Mesothelial cell of epicardium (in vitro differentiated cells): ENCODE measurements around the gene TBC1D22A. TPM values are rescaled to one million over a fixed set of nuclear protein-coding genes. Genes with fewer than 3 reads are reported as not detected.

Source experiments
- DNase-seq, 2 experiments: peaks; one replicate each; pipeline ENCODE4 v3.0.0; 2021; ENCODE audit warnings: low spot score in 2 of 2; ENCODE audit not compliant: unreplicated experiment in 2 of 2
- H3K27ac Mint-ChIP-seq: 2 replicates; pipeline ENCODE4 v1.8.0; 2021; ENCODE audit warnings: mixed read lengths
- H3K27me3 Mint-ChIP-seq: 2 replicates; pipeline ENCODE4 v1.8.0; 2021; ENCODE audit warnings: low read depth, mixed read lengths
- H3K36me3 Mint-ChIP-seq: 2 replicates; pipeline ENCODE4 v1.8.0; 2021; ENCODE audit warnings: mixed read lengths
- H3K4me1 Mint-ChIP-seq: 2 replicates; pipeline ENCODE4 v1.8.0; 2021; ENCODE audit warnings: mixed read lengths
- H3K4me3 Mint-ChIP-seq: 2 replicates; pipeline ENCODE4 v1.8.0; 2021; ENCODE audit warnings: mild to moderate bottlenecking, moderate library complexity, mixed read lengths
- H3K9me3 Mint-ChIP-seq: 2 replicates; pipeline ENCODE4 v1.8.0; 2021; ENCODE audit warnings: mixed read lengths
- total RNA-seq: library from RNA; stranded (reverse); gene quantifications from 3 replicates; pipeline ENCODE4 v1.2.1, GENCODE V29; 2021
- TF ChIP-seq, protein P1 (sequence below): fragments of 200-600 bp; sonication (generic); IDR thresholded peaks from one replicate; pipeline ENCODE4 v1.5.0; 2021; ENCODE audit warnings: antibody characterized with exemption; ENCODE audit not compliant: unreplicated experiment

The TBC1D22A gene
- total RNA-seq, 1 donor from 2014 or later = 26.6 TPM

DNA sequence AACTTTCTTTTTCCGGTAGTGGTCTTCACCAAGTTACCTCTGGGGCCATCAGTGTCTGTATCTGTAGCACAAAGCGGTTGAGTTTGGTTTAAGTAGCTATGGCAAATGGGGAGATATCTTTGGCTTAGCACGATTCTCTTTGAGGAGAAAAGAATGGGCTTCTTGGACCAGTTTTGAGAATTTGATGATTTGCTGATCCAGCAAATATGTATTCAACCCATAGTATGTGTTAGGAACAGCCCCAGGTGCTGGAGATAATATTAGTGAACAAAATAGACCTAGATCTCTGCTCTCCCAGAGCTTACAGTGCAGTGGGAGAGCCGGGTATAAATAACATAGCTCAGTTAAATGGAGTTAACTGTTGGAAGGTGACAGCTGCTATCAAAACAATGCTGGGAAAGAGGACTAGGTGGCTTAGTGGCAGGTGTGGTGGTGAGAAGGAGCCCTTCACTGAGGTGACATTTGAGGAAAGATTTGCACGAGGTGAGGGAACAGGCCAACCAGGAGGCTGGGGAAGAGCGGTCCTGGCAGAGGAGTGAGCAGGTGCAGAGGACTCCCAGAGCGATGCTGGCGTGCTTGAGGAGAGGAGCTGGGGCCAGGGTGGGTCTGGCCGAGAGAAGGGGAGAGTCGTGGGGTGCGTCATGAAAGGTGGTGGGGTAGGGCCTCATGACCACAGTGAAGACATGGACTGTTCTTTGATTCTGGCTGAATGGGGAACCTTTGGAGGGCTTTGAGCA lies 5.0 kb downstream of the TBC1D22A start:
- Mint-ChIP-seq H3K27ac (no peak overlapping the region), H3K9me3 (no peaks in the 10 kb centered on the region), H3K36me3 (no peaks in the 10 kb centered on the region), H3K4me3 (no peak overlapping the region), H3K27me3 (no peaks in the 10 kb centered on the region), H3K4me1 (peaks cover 12% of the 10 kb centered on the region)
- TF ChIP-seq, protein P1, sequence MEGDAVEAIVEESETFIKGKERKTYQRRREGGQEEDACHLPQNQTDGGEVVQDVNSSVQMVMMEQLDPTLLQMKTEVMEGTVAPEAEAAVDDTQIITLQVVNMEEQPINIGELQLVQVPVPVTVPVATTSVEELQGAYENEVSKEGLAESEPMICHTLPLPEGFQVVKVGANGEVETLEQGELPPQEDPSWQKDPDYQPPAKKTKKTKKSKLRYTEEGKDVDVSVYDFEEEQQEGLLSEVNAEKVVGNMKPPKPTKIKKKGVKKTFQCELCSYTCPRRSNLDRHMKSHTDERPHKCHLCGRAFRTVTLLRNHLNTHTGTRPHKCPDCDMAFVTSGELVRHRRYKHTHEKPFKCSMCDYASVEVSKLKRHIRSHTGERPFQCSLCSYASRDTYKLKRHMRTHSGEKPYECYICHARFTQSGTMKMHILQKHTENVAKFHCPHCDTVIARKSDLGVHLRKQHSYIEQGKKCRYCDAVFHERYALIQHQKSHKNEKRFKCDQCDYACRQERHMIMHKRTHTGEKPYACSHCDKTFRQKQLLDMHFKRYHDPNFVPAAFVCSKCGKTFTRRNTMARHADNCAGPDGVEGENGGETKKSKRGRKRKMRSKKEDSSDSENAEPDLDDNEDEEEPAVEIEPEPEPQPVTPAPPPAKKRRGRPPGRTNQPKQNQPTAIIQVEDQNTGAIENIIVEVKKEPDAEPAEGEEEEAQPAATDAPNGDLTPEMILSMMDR = no peak
- no peak for DNase-seq

DNA sequence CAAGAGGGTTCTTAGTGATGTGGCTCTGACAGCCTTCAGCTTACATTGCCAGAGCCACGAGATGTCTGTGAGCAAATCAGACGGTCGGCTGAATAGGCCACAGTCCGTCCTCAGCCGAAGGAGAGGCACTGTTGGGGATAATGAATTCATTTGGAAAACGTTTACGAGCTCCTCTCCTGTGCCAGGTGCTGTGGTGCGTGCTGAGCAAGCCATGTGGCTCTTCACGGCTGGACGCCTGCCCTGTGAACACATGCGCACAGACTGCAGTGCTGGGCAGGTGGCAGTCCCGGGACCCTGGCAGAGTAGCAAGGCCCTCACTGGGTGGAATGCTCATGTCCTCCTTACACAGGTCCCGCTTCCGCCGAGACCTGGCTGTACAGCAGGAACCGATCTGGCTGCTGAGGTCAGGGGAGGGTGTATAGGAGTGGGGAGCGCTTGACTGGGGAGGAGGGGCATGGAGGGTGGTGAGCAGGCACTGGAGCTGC lies 6.8 kb downstream of the TBC1D22A start:
- H3K9me3 Mint-ChIP-seq = no peaks in the 10 kb centered on the region
- DNase-seq = no peak
- no peaks in the 10 kb centered on the region for H3K27me3 Mint-ChIP-seq
- TF ChIP-seq, protein P1 = no peak
- peaks cover 7% of the 10 kb centered on the region for H3K4me1 Mint-ChIP-seq
- H3K4me3 Mint-ChIP-seq = no peak overlapping the region
- no peaks in the 10 kb centered on the region for H3K36me3 Mint-ChIP-seq
- no peak overlapping the region for H3K27ac Mint-ChIP-seq

DNA sequence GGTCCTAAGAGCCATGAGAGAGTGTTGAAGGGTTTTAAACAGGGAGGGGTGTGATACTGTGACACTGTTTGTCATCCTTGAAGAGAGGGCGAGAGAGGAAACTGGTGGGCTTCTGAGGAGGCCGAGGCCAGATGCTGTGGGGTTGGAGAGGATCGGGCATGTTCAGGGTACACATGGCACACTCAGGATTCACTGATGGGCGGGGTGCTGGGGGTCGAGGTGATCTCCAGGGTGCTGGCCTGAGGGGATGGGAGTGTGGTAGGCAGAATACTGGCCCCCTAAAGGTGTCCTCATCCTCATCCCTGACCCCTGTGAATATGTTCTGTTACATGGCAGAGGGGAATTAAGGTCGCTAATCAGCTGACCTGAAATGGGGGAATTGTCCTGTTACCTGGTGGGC lies 7.3 kb downstream of the TBC1D22A start:
- H3K4me1 Mint-ChIP-seq = peaks cover 11% of the 10 kb centered on the region
- no peaks in the 10 kb centered on the region for H3K36me3 Mint-ChIP-seq
- H3K4me3 Mint-ChIP-seq = no peak overlapping the region
- TF ChIP-seq, protein P1 = no peak
- H3K9me3 Mint-ChIP-seq = no peaks in the 10 kb centered on the region
- no peaks in the 10 kb centered on the region for H3K27me3 Mint-ChIP-seq
- no peak overlapping the region for H3K27ac Mint-ChIP-seq
- no peak for DNase-seq

DNA sequence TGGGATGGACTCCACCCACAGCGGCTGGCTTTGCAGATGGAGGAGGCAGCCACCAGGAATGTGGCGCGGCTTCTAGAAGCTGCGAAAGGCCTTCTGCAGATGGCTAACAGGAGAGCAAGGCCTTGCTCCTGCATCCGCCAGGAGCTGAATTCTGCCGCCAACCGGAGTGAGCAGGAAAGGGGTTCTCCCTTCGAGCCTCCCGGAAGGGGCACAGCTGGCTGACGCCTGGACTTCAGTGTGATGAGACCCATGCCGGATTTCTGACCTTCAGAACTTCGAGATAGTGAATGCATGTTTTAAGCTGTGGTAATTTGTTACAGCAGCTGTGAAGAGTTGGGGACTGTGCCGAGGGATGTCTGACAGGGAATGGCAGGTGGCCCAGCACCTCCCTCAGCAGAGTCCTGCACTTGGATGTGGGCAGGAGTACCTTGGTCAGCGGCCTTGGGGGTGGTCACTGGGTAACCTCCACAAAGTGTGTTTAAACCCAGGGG lies 7.7 kb downstream of the TBC1D22A start:
- TF ChIP-seq, protein P1 = no peak
- DNase-seq = no peak

DNA sequence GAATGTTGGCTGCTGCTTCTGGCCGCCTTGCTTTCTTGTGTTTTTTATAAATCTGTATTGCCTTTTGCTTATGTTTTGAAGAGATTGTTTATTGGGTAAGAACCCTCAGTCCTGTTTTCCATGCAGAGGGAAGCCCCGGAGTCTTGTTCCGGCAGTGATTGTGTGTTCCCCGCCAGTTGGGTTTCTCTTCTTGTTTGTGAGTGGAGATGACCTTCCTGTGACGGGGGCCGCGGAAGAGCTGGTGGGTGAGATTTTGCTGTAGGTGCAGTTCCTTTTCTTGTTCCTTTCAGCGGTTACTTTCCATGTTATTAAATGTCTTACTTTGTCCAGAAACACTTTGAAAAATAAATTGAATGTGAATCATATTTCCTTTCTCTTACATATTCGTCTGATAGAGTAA lies 8.3 kb downstream of the TBC1D22A start:
- TF ChIP-seq, protein P1 = no peak
- H3K27me3 Mint-ChIP-seq = no peaks in the 10 kb centered on the region
- H3K27ac Mint-ChIP-seq = peak overlapping the region; percentile 65
- H3K36me3 Mint-ChIP-seq = no peaks in the 10 kb centered on the region
- no peaks in the 10 kb centered on the region for H3K9me3 Mint-ChIP-seq
- peaks cover 21% of the 10 kb centered on the region for H3K4me1 Mint-ChIP-seq
- H3K4me3 Mint-ChIP-seq = no peak overlapping the region
- DNase-seq = no peak

More for the DNA sequence above, 7.7 kb downstream of the TBC1D22A start:
- Mint-ChIP-seq H3K27ac (no peak overlapping the region), H3K9me3 (no peaks in the 10 kb centered on the region), H3K4me3 (no peak overlapping the region), H3K27me3 (no peaks in the 10 kb centered on the region), H3K4me1 (peaks cover 16% of the 10 kb centered on the region), H3K36me3 (no peaks in the 10 kb centered on the region)
